Stimulated activated effector memory CD8-positive, alpha-beta T cell treated with anti-CD3 and anti-CD28 coated beads, Interleukin-12 subunit alpha, Interleukin-12 subunit beta, amount 100 ng/mL, for 72 hours (primary cell): ENCODE measurements around the gene RAPGEF2.
"Not testable (repeated sequence)": the region's sequence is repeated elsewhere in the genome, so short reads cannot be mapped to it uniquely, and the experiment has no call there.

Experiments used
- ATAC-seq: fragments of 150-1000 bp; cut with Tn5 transposase; 2 replicates; pipeline ENCODE4 v1.10.0; 2021
- DNase-seq, 2 donors: peaks; one replicate each; pipeline ENCODE4 v3.0.0; 2021 to 2022; ENCODE audit warnings: low spot score in 2 of 2
- H3K27ac Mint-ChIP-seq: one replicate; pipeline ENCODE4 v1.8.0; 2022; ENCODE audit warnings: mild to moderate bottlenecking, mixed read lengths
- H3K36me3 Mint-ChIP-seq: one replicate; pipeline ENCODE4 v1.8.0; 2022; ENCODE audit warnings: mild to moderate bottlenecking, mixed read lengths
- H3K4me1 Mint-ChIP-seq: one replicate; pipeline ENCODE4 v1.8.0; 2022; ENCODE audit warnings: mixed read lengths
- H3K4me3 Mint-ChIP-seq: one replicate; pipeline ENCODE4 v1.8.0; 2022; ENCODE audit warnings: mild to moderate bottlenecking, mixed read lengths
- H3K9me3 Mint-ChIP-seq: one replicate; pipeline ENCODE4 v1.8.0; 2022; ENCODE audit warnings: mixed read lengths

The RAPGEF2 gene

DNA sequence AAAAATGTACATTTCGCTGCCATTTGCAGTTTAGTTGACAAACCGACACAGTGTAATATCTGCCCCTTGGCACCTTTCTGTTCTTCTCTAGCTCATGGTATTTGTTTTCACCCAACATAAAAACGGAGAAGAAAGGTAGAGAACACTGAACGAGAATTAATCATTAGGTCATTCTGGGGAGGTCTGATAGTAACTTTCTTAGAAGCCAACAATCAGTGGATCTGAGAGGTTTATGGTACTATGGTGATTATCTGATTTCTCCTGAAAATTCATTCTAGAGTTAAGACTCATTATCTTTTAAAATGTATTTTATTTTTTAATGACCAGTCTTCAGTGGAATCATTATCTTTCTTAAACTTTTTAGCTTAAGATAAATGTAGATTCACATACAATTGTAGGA lies 8.5 kb downstream of the RAPGEF2 start:
- no peak for ATAC-seq
- peaks cover 23% of the 10 kb centered on the region for H3K4me1 Mint-ChIP-seq
- no peaks in the 10 kb centered on the region for H3K9me3 Mint-ChIP-seq
- no peak for DNase-seq
- H3K27ac Mint-ChIP-seq: no peak overlapping the region
- peaks cover 11% of the 10 kb centered on the region for H3K36me3 Mint-ChIP-seq
- no peak overlapping the region for H3K4me3 Mint-ChIP-seq

- Mint-ChIP-seq H3K4me1 (peaks cover 30% of the 10 kb centered on the region), H3K36me3 (peaks cover 11% of the 10 kb centered on the region)
- not testable (repeated sequence) for H3K4me3 Mint-ChIP-seq, H3K9me3 Mint-ChIP-seq, ATAC-seq, H3K27ac Mint-ChIP-seq, DNase-seq
Observed at GRCh38 chr4:159113366-159113765, 10.5 kb downstream of the RAPGEF2 start.

GRCh38 chr4:159116098-159116497 lies 13.2 kb downstream of the RAPGEF2 start:
- DNase-seq, H3K9me3 Mint-ChIP-seq, ATAC-seq, H3K4me3 Mint-ChIP-seq: not testable (repeated sequence)
- peak overlapping the region; percentile 6 for H3K27ac Mint-ChIP-seq
- H3K4me1 Mint-ChIP-seq: peaks cover 18% of the 10 kb centered on the region
- H3K36me3 Mint-ChIP-seq: peaks cover 11% of the 10 kb centered on the region

DNA sequence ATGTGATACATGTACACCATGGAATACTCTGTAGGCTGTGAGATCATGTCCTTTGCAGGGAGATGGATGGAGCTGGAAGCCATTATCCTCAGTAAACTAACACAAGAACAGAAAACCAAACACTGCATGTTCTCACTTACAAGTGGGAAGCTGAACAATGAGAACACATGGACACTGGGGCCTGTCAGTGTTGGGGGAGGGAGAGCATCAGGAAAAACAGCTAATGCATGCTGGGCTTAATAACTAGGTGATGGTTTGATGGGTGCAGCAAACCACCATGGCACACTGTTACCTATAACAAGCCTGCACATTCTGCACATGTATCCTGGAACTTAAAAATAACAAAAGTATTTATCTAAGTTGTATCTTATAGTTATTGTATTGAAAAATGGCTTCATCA lies 13.8 kb downstream of the RAPGEF2 start:
- H3K36me3 Mint-ChIP-seq: peaks cover 11% of the 10 kb centered on the region
- ATAC-seq, H3K9me3 Mint-ChIP-seq, DNase-seq, H3K4me3 Mint-ChIP-seq: not testable (repeated sequence)
- peak overlapping the region; percentile 6 for H3K27ac Mint-ChIP-seq
- peaks cover 18% of the 10 kb centered on the region for H3K4me1 Mint-ChIP-seq

- ATAC-seq (no peak), DNase-seq (no peak)
- H3K36me3 Mint-ChIP-seq: peaks cover 11% of the 10 kb centered on the region
- H3K27ac Mint-ChIP-seq: peak overlapping the region; percentile 6
- no peaks in the 10 kb centered on the region for H3K9me3 Mint-ChIP-seq
- peaks cover 18% of the 10 kb centered on the region for H3K4me1 Mint-ChIP-seq
- no peak overlapping the region for H3K4me3 Mint-ChIP-seq
Observed at GRCh38 chr4:159117564-159117963, 14.7 kb downstream of the RAPGEF2 start.

- no peak overlapping the region for H3K4me3 Mint-ChIP-seq
- peaks cover 11% of the 10 kb centered on the region for H3K36me3 Mint-ChIP-seq
- DNase-seq: no peak
- H3K27ac Mint-ChIP-seq: peak overlapping the region; percentile 6
- H3K9me3 Mint-ChIP-seq: no peaks in the 10 kb centered on the region
- ATAC-seq: peak; percentile 82
- peaks cover 18% of the 10 kb centered on the region for H3K4me1 Mint-ChIP-seq
Observed at GRCh38 chr4:159117968-159118367, 15.1 kb downstream of the RAPGEF2 start.

- no peaks in the 10 kb centered on the region for H3K36me3 Mint-ChIP-seq
- DNase-seq (no peak), ATAC-seq (no peak)
- no peak overlapping the region for H3K27ac Mint-ChIP-seq
- H3K4me3 Mint-ChIP-seq: no peak overlapping the region
- H3K4me1 Mint-ChIP-seq: peaks cover 23% of the 10 kb centered on the region
- H3K9me3 Mint-ChIP-seq: no peaks in the 10 kb centered on the region
Observed at GRCh38 chr4:159121371-159121770, 18.5 kb downstream of the RAPGEF2 start.

DNA sequence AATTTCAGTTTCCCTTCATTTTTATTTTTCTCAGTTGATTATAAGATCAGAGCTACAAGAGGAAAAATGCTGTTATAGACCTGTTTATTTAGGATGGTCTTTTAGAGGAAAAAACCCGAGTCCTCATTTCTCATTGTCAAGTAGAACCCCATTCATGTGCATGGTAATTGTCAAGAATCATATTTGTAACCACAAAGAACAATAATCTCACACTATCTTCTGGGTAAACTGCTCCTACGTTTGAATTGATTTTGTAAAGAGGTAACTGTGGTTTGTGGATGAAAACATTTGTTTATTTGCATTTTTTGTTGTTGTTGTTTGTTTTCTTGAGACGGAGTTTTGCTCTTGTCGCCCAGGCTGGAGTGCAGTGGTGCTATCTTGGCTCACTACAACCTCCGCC lies 23.8 kb downstream of the RAPGEF2 start:
- ATAC-seq: peak; percentile 62
- Mint-ChIP-seq H3K27ac (peak overlapping the region; percentile 41), H3K4me3 (peak overlapping the region; percentile 7), H3K9me3 (no peaks in the 10 kb centered on the region), H3K4me1 (peaks cover 28% of the 10 kb centered on the region), H3K36me3 (no peaks in the 10 kb centered on the region)
- no peak for DNase-seq

DNA sequence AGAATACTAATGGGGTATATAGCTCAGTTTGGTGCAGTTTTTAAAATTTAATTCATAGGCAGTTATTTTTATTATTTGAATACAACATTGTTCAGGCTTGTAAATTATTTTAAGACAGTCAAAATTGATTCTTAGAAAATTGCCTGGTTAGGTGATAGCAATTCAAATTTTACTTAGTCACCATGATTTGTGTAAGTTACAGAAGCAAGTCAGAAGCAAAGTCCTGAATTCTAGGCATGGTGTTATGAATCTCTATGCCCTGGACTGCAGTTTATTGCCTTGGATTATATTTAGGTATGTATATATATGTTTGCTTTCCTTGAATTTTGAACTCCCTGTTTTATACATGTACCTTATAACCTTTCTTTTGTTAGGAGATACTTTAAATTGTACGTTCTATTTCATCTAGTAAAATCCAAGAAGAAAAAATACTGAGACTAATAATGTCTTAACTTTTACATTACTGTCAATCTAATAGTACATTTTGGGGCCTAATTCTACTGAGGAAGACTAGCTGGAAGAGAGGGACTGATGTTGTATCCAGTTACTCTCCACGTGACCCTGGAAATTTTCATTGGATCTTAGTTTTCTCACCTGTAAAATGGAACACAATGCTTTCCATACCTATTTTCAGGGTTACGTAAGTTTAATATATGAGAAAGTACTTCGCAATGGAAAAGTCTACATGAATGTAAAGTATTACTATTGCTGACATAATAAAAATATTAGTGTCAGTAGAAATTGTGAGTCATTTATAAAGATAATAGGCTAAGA lies 25.1 kb downstream of the RAPGEF2 start:
- no peak overlapping the region for H3K27ac Mint-ChIP-seq
- DNase-seq (no peak), ATAC-seq (no peak)
- H3K9me3 Mint-ChIP-seq: no peaks in the 10 kb centered on the region
- H3K4me3 Mint-ChIP-seq: no peak overlapping the region
- peaks cover 28% of the 10 kb centered on the region for H3K4me1 Mint-ChIP-seq
- no peaks in the 10 kb centered on the region for H3K36me3 Mint-ChIP-seq

GRCh38 chr4:159129814-159130550 lies 27.1 kb downstream of the RAPGEF2 start:
- Mint-ChIP-seq H3K36me3 (no peaks in the 10 kb centered on the region), H3K4me1 (peaks cover 34% of the 10 kb centered on the region), H3K4me3 (no peak overlapping the region), H3K27ac (no peak overlapping the region), H3K9me3 (no peaks in the 10 kb centered on the region)
- ATAC-seq: no peak
- DNase-seq: no peak

DNA sequence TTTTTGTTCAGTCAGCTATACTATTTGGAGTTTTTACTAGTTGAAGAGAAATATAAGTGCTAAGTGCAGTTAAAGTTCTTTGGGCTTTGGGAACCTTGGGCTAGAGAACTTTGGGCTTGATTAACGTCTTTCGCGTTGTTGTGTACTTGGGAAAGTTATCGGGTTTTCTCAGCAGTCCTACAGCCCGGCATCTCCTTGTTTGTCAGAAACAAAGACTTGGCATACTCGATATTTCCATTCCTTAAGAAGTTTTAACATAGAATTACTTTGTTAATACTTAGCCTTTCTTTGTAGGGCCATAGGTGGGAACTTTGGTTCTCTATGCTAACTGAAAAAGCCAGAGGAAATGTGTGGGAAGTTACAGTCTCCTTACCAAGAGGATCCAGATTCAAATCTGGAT lies 28.7 kb downstream of the RAPGEF2 start:
- no peak overlapping the region for H3K4me3 Mint-ChIP-seq
- ATAC-seq (no peak), DNase-seq (no peak)
- peaks cover 6% of the 10 kb centered on the region for H3K36me3 Mint-ChIP-seq
- H3K9me3 Mint-ChIP-seq: no peaks in the 10 kb centered on the region
- H3K4me1 Mint-ChIP-seq: peaks cover 27% of the 10 kb centered on the region
- H3K27ac Mint-ChIP-seq: no peak overlapping the region

DNA sequence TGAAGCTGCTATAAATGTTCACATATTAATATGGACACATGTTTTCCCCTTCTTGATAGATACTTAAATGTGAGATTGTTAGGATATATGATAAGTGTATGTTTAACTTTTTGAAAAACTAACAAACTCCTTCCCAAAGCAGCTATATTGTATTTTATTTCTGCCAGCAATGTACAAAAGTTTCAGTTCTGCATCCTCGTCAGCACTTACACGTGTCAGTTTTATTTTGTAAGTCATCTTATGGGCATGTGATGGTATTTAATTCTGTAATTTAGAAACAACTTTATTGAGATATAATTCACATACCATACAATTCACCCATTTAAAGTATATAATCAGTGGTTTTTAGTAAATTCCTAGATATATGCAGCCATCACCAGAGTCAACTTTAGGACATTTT lies 31.6 kb downstream of the RAPGEF2 start:
- ATAC-seq (no peak), DNase-seq (no peak)
- peaks cover 6% of the 10 kb centered on the region for H3K36me3 Mint-ChIP-seq
- peaks cover 29% of the 10 kb centered on the region for H3K4me1 Mint-ChIP-seq
- H3K4me3 Mint-ChIP-seq: no peak overlapping the region
- no peak overlapping the region for H3K27ac Mint-ChIP-seq
- no peaks in the 10 kb centered on the region for H3K9me3 Mint-ChIP-seq

GRCh38 chr4:159137176-159137575 lies 34.3 kb downstream of the RAPGEF2 start:
- Mint-ChIP-seq H3K27ac (no peak overlapping the region), H3K4me3 (no peak overlapping the region), H3K36me3 (peaks cover 6% of the 10 kb centered on the region), H3K9me3 (no peaks in the 10 kb centered on the region), H3K4me1 (peaks cover 26% of the 10 kb centered on the region)
- DNase-seq: no peak
- no peak for ATAC-seq

DNA sequence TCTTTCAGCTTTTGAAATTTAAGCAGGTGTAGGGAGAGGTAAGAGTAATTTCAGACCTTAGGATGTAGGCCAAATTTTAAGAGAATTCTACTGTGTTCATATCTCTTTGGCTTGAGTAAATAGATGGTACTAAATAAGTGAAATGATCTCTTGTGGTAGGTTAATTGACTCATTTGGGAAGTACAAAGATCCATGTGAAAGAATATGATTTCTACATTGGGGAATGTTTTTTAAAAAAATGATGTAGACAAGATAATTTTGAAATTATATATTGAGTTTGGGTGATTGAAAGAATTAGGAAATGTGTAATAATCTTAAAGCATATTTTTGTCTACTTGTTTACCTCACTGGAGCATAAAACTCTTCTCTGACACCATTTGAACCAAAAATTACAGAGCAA lies 35.6 kb downstream of the RAPGEF2 start:
- Mint-ChIP-seq H3K4me1 (peaks cover 27% of the 10 kb centered on the region), H3K27ac (no peak overlapping the region), H3K36me3 (peaks cover 6% of the 10 kb centered on the region), H3K9me3 (no peaks in the 10 kb centered on the region), H3K4me3 (no peak overlapping the region)
- DNase-seq: no peak
- no peak for ATAC-seq

DNA sequence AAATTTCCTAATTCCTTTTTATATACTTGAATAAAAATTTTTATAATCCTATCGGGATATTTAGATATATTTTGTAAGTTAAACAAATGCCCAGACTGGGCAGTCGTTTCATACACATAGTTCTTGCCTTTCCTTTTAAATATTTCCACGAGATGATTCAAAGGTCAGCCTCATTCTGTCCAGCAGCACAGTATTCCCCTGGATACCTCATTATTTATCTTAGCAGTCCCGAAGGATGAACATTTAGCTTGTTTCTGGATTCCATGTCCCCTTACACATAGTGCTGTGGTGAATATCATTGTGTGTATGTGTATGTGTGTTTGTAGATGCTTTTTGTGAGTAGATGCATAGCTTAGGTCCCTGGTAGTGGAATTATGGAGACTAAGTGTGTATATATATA lies 38.3 kb downstream of the RAPGEF2 start:
- ATAC-seq: no peak
- Mint-ChIP-seq H3K9me3 (no peaks in the 10 kb centered on the region), H3K4me3 (no peak overlapping the region), H3K36me3 (no peaks in the 10 kb centered on the region), H3K27ac (no peak overlapping the region), H3K4me1 (peaks cover 34% of the 10 kb centered on the region)
- no peak for DNase-seq

- H3K27ac Mint-ChIP-seq: no peak overlapping the region
- ATAC-seq (no peak), DNase-seq (no peak)
- no peak overlapping the region for H3K4me3 Mint-ChIP-seq
- no peaks in the 10 kb centered on the region for H3K36me3 Mint-ChIP-seq
- H3K4me1 Mint-ChIP-seq: peaks cover 29% of the 10 kb centered on the region
- no peaks in the 10 kb centered on the region for H3K9me3 Mint-ChIP-seq
Observed at GRCh38 chr4:159142241-159142640, 39.4 kb downstream of the RAPGEF2 start.
